Endothelial cell of umbilical vein (primary cell): ENCODE results near the gene SGSH. TPM values are rescaled to one million over a fixed set of nuclear protein-coding genes. Genes with fewer than 3 reads are reported as not detected.

Experiments
- BruUV-seq: library from RNA; stranded (reverse); fragments of 400-500 nt; replicated peaks from 2 replicates; lab custom pipeline; 2021; lab: Mats Ljungman, UMichigan
- CTCF ChIA-PET: fragments of 300-600, 350-600 bp; sonication (Branson Sonifier 250); formaldehyde crosslinking; loops from one replicate; lab custom pipeline; 2021; ENCODE audit warnings: antibody characterized with exemption, inconsistent platforms; lab: Charles Lee
- POLR2A ChIA-PET: fragments of 300-600, 350-600 bp; sonication (Branson Sonifier 250); formaldehyde crosslinking; loops from one replicate; lab custom pipeline; 2021; ENCODE audit warnings: antibody characterized with exemption, inconsistent platforms; lab: Charles Lee
- DNase-seq: peaks from one replicate; pipeline ENCODE4 v3.0.0-alpha.2; 2011; ENCODE audit warnings: low read depth, low spot score
- FAIRE-seq: peaks from 2 replicates; lab custom pipeline; 2011; peaks lifted over from hg19 to GRCh38; lab: Jason Lieb, UNC
- H2AFZ ChIP-seq: 2 replicates; pipeline ENCODE4 v1.6.0; 2012; ENCODE audit warnings: low read depth, low read length, control low read depth, inconsistent platforms
- H3K27ac ChIP-seq: 2 replicates; pipeline ENCODE4 v1.5.1; 2011; ENCODE audit warnings: low read depth, mild to moderate bottlenecking, control low read depth, low read length, moderate library complexity; ENCODE audit not compliant: insufficient read depth
- H3K27me3 ChIP-seq, 2 experiments: 2 replicates each; pipeline versions ENCODE4 v1.6.0 to v1.6.1; 2011; ENCODE audit warnings: low read length in 2 of 2, mixed read lengths in 1 of 2; ENCODE audit not compliant: control insufficient read depth in 2 of 2, insufficient read depth in 2 of 2
- H3K36me3 ChIP-seq, 2 experiments: 2 replicates in 1 of 2; 3 replicates in 1 of 2; pipeline ENCODE4 v1.5.1; 2011; ENCODE audit warnings: low read length in 2 of 2, mild to moderate bottlenecking in 1 of 2, moderate library complexity in 1 of 2; ENCODE audit not compliant: control insufficient read depth in 2 of 2, insufficient read depth in 2 of 2; ENCODE audit errors: extremely low read depth in 1 of 2
- H3K4me1 ChIP-seq: 3 replicates; pipeline ENCODE4 v1.5.1; 2011; ENCODE audit warnings: mild to moderate bottlenecking, low read length; ENCODE audit not compliant: control insufficient read depth, insufficient read depth; ENCODE audit errors: extremely low read depth
- H3K4me2 ChIP-seq: 2 replicates; pipeline ENCODE4 v1.6.1; 2011; ENCODE audit warnings: low read length, control low read depth, mixed read lengths; ENCODE audit not compliant: insufficient read depth
- H3K4me3 ChIP-seq, 3 experiments: fragments of 200-600 bp in 1 of 3; sonication (generic), shearing (Covaris generic) in 1 of 3; replicated peaks in 1 of 3; 2 replicates each; pipeline ENCODE4 v1.5.1; 2011 to 2016; ENCODE audit warnings: control low read depth in 3 of 3, low read length in 3 of 3, mild to moderate bottlenecking in 2 of 3, inconsistent platforms in 1 of 3, low read depth in 1 of 3, moderate library complexity in 1 of 3; ENCODE audit not compliant: insufficient read depth in 1 of 3
- H3K79me2 ChIP-seq: 2 replicates; pipeline ENCODE4 v1.6.0; 2012; ENCODE audit warnings: low read length, inconsistent platforms; ENCODE audit not compliant: control insufficient read depth, insufficient read depth
- H3K9ac ChIP-seq: replicated peaks from 2 replicates; pipeline ENCODE3; 2011; ENCODE audit warnings: low read length, control low read depth; ENCODE audit not compliant: insufficient read depth; ENCODE audit errors: extremely low read depth
- H3K9me1 ChIP-seq: replicated peaks from 3 replicates; pipeline ENCODE4 v1.6.0; 2011; ENCODE audit warnings: mild to moderate bottlenecking, low read length; ENCODE audit not compliant: control insufficient read depth, insufficient read depth; ENCODE audit errors: extremely low read depth
- H3K9me3 ChIP-seq: replicated peaks from 2 replicates; pipeline ENCODE4 v1.5.1; 2012; ENCODE audit warnings: low read length, inconsistent platforms; ENCODE audit not compliant: control insufficient read depth, insufficient read depth
- H4K20me1 ChIP-seq: replicated peaks from 2 replicates; pipeline ENCODE3; 2011; ENCODE audit warnings: mild to moderate bottlenecking, low read length; ENCODE audit not compliant: control insufficient read depth, insufficient read depth; ENCODE audit errors: extremely low read depth
- FOS ChIP-seq: IDR thresholded peaks from 2 replicates; pipeline ENCODE4 v1.6.1; 2011; ENCODE audit warnings: mild to moderate bottlenecking, low read length, moderate library complexity, borderline replicate concordance; ENCODE audit not compliant: insufficient read depth
- GATA2 ChIP-seq: IDR thresholded peaks from 2 replicates; pipeline ENCODE4 v1.7.0; 2011; ENCODE audit warnings: low read depth, mild to moderate bottlenecking, moderate library complexity, mixed read lengths, low read length; ENCODE audit not compliant: insufficient read length, insufficient read depth
- JUN ChIP-seq: IDR thresholded peaks from 2 replicates; pipeline ENCODE4 v1.6.1; 2011; ENCODE audit warnings: borderline replicate concordance, low read depth; ENCODE audit not compliant: insufficient read length, insufficient read depth
- POLR2A ChIP-seq: IDR thresholded peaks from 2 replicates; pipeline ENCODE4 v1.6.1; 2012; ENCODE audit warnings: low read depth, mild to moderate bottlenecking, control low read depth, low read length
- POLR2AphosphoS5 ChIP-seq: IDR thresholded peaks from 2 replicates; pipeline ENCODE4 v1.6.1; 2012; ENCODE audit warnings: low read depth, mild to moderate bottlenecking, control low read depth, low read length, moderate library complexity; ENCODE audit not compliant: insufficient read depth
- dilution Hi-C: fragments of 300-500 bp; cut with MboI; formaldehyde crosslinking; loops from one replicate; pipeline ENCODE4 v1.15.0; 2019; ENCODE audit warnings: low sequenced_read_pairs; ENCODE audit not compliant: extremely low pct_ligation_motif_present
- intact Hi-C: fragments of 100-400 bp; cut with micrococcal nuclease; formaldehyde crosslinking; loops from one replicate; pipeline ENCODE4 v1.10.0; 2022
- polyA plus RNA-seq, 4 experiments: library from polyadenylated mRNA; depleted of rRNA in 3 of 4; stranded (reverse) in 3 of 4; unstranded in 1 of 4; fragments of >200 nt; gene quantifications; 2 replicates each; pipeline versions ENCODE4 v1.2.1 to v1.2.3, GENCODE V29; 2011 to 2012; ENCODE audit warnings: missing spikeins in 1 of 4
- total RNA-seq: library from RNA; stranded (reverse); gene quantifications from 2 replicates; pipeline ENCODE4 v1.2.3, GENCODE V29; 2021
- TF ChIP-seq, protein P1 (sequence below), 2 donors: IDR thresholded peaks; 1 replicate in 1 of 2; 2 replicates in 1 of 2; pipeline ENCODE4 v1.5.1; 2011; ENCODE audit warnings: low read length in 2 of 2, mild to moderate bottlenecking in 2 of 2, moderate library complexity in 2 of 2, control low read depth in 1 of 2, inconsistent platforms in 1 of 2, low read depth in 1 of 2; ENCODE audit not compliant: insufficient read depth in 1 of 2; ENCODE audit errors: extremely low read depth in 1 of 2

SGSH gene
- total and polyA plus RNA-seq, 2 donors (not counting 3 experiments of a cell fraction or from before 2014, with no cell fraction given) = 81.4 to 217 TPM

DNA sequence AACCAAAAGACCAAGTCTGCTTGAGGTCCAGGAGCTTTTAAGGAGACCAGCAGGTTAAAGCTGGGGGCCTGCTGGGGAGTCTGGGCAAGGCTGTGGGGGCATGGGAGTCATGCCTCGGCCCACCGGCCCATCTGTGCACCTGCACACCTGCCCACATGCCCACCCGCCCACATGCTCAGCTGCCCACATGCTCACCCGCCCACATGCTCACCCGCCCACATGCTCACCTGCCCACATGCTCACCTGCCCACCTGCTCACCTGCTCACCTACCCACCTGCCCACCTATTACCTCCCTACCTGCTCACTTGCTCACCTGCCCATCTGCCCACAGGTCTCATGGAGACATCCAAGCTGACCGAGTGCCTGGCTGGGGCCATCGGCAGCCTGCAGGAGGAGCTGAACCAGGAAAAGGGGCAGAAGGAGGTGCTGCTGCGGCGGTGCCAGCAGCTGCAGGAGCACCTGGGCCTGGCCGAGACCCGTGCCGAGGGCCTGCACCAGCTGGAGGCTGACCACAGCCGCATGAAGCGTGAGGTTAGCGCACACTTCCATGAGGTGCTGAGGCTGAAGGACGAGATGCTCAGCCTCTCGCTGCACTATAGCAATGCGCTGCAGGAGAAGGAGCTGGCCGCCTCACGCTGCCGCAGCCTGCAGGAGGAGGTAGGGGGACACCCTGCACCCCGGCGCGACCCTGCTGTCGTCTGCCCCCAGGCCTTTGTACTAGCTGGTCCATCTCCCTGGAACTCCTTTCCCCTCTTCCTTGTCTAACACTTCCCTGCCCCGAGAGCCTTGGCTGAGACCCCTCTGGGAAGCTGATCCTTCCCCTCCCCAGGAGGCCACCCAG, 36.3 kb downstream of the SGSH start:
- no peak overlapping the region for H3K27ac ChIP-seq
- H4K20me1 ChIP-seq = no peaks in the 10 kb centered on the region
- no peak overlapping the region for H3K4me2 ChIP-seq
- dilution Hi-C loops = no loop called here
- ChIA-PET POLR2A (no interaction called here), CTCF (interaction anchor here (2.1 to 2.6 kb wide), 2 partner anchors 12 to 82 kb away, joined by 8 to 9 read pairs; partner anchors contain the start of gene GAA)
- H3K4me3 ChIP-seq = no peak overlapping the region
- BruUV-seq = no TSS peak
- H3K9me1 ChIP-seq = no peaks in the 10 kb centered on the region
- H2AFZ ChIP-seq = no peak overlapping the region
- DNase-seq (no peak), FAIRE-seq (no peak)
- peaks cover 8 to 13% of the 10 kb centered on the region in 2 experiments for H3K27me3 ChIP-seq
- no peaks in the 10 kb centered on the region for H3K79me2 ChIP-seq
- H3K9ac ChIP-seq = no peak overlapping the region
- no peak for TF ChIP-seq POLR2A
- TF ChIP-seq JUN = no peak
- intact Hi-C loops = no loop called here
- H3K4me1 ChIP-seq = no peaks in the 10 kb centered on the region
- no peaks in the 10 kb centered on the region for H3K9me3 ChIP-seq
- H3K36me3 ChIP-seq = no peaks in the 10 kb centered on the region

DNA sequence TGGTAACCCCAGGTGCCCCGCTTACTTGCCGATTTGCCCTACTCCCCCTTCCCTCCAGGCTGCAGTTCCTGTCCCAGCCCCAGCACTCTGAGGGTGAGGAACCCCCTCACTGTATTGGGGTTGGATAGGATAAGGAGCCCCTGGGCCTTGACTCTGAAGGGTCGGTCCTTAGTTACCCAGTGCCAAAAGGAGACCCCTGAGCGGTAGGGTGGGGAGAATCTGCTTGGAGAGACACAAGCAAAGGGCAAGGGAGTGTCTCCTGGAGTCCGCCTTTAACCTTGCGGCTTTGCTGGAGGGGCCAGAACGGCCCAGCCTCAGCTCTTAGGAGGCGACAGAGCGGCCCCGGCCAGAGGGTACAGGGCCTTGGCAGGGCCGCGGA, 37.3 kb downstream of the SGSH start:
- no peak overlapping the region for H3K9ac ChIP-seq
- ChIA-PET POLR2A (no interaction called here), CTCF (interaction anchor here (2.6 kb wide), 1 partner anchor 13 kb away, joined by 13 read pairs; no protein-coding TSS in a partner anchor)
- no peak overlapping the region for H3K27ac ChIP-seq
- no peaks in the 10 kb centered on the region for H3K9me3 ChIP-seq
- no peak overlapping the region for H3K4me2 ChIP-seq
- dilution Hi-C loops (no loop called here), intact Hi-C loops (no loop called here)
- peaks cover 8 to 13% of the 10 kb centered on the region in 2 experiments for H3K27me3 ChIP-seq
- no peak for DNase-seq
- H3K4me1 ChIP-seq = peaks cover 6% of the 10 kb centered on the region
- H3K4me3 ChIP-seq = no peak overlapping the region
- no peaks in the 10 kb centered on the region for H3K79me2 ChIP-seq
- FAIRE-seq = no peak
- H3K36me3 ChIP-seq = no peaks in the 10 kb centered on the region
- TF ChIP-seq GATA2 (no peak), POLR2AphosphoS5 (no peak), FOS (no peak)
- TF ChIP-seq, protein P1, sequence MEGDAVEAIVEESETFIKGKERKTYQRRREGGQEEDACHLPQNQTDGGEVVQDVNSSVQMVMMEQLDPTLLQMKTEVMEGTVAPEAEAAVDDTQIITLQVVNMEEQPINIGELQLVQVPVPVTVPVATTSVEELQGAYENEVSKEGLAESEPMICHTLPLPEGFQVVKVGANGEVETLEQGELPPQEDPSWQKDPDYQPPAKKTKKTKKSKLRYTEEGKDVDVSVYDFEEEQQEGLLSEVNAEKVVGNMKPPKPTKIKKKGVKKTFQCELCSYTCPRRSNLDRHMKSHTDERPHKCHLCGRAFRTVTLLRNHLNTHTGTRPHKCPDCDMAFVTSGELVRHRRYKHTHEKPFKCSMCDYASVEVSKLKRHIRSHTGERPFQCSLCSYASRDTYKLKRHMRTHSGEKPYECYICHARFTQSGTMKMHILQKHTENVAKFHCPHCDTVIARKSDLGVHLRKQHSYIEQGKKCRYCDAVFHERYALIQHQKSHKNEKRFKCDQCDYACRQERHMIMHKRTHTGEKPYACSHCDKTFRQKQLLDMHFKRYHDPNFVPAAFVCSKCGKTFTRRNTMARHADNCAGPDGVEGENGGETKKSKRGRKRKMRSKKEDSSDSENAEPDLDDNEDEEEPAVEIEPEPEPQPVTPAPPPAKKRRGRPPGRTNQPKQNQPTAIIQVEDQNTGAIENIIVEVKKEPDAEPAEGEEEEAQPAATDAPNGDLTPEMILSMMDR (IDR thresholded peaks at IDR 0.05; ENCODE audit: extremely low read depth in 1 of 2, insufficient read depth in 1 of 2, low read depth in 1 of 2, low read length in 2 of 2) = no peak
- no TSS peak for BruUV-seq
- H3K9me1 ChIP-seq = no peaks in the 10 kb centered on the region
- H4K20me1 ChIP-seq = no peaks in the 10 kb centered on the region
- H2AFZ ChIP-seq = no peak overlapping the region
